K562 (cell line): Measurements from ENCODE around the gene C19orf67. TPM values are rescaled to one million over a fixed set of nuclear protein-coding genes. Genes with fewer than 3 reads are reported as not detected.

Source experiments
- ATAC-seq: fragments of 200-7000 bp; cut with Tn5 transposase; 3 replicates; pipeline ENCODE4 v1.9.1; 2020; ENCODE audit warnings: moderate library complexity
- BruUV-seq: library from RNA; stranded (reverse); fragments of 400-500 nt; replicated peaks from 2 replicates; lab custom pipeline; 2021; lab: Mats Ljungman, UMichigan
- CTCF ChIA-PET: fragments of 300-600 bp; formaldehyde crosslinking; extraction: SDS; loops from one replicate; lab custom pipeline; 2021; ENCODE audit warnings: low intra/inter-chr PET ratio; lab: Yijun Ruan, JAX
- POLR2A ChIA-PET: fragments of 300-600, 350-650 bp; sonication (Branson Sonifier 250); formaldehyde crosslinking; extraction: SDS; loops from one replicate; lab custom pipeline; 2021; ENCODE audit warnings: antibody characterized with exemption, inconsistent platforms; lab: Yijun Ruan, JAX
- DNase-seq, 4 experiments: peaks; one replicate each; pipeline versions ENCODE4 v3.0.0 to v3.0.0-alpha.2; 2011 to 2018; ENCODE audit warnings: low spot score in 3 of 4, mixed read lengths in 3 of 4; ENCODE audit errors: extremely low read depth in 1 of 4
- FAIRE-seq: peaks from 2 replicates; lab custom pipeline; 2011; peaks lifted over from hg19 to GRCh38; lab: Jason Lieb, UNC
- H2AFZ ChIP-seq: 2 replicates; pipeline ENCODE4 v1.6.0; 2011; ENCODE audit warnings: low read depth, low read length, control low read depth, inconsistent platforms
- H3K27ac ChIP-seq: fragments of 200-600 bp; 3 replicates; pipeline ENCODE4 v1.8.0; 2011; ENCODE audit warnings: low read depth, mild to moderate bottlenecking, control low read depth, inconsistent platforms, low read length, moderate library complexity, mixed read lengths; ENCODE audit errors: extremely low read depth
- H3K27me3 ChIP-seq, 2 experiments: fragments of 300-600 bp in 1 of 2; 2 replicates in 1 of 2; 3 replicates in 1 of 2; pipeline versions ENCODE4 v1.6.0 to v1.8.0; 2011; ENCODE audit warnings: inconsistent platforms in 2 of 2, low read length in 2 of 2, mild to moderate bottlenecking in 1 of 2, mixed read lengths in 1 of 2, moderate library complexity in 1 of 2; ENCODE audit not compliant: control insufficient read depth in 2 of 2, insufficient read depth in 2 of 2
- H3K36me3 ChIP-seq: fragments of 300-600 bp; 3 replicates; pipeline ENCODE4 v1.8.0; 2011; ENCODE audit warnings: mild to moderate bottlenecking, low read length, inconsistent platforms; ENCODE audit not compliant: control insufficient read depth, insufficient read depth
- H3K4me1 ChIP-seq, 2 experiments: fragments of 200-600 bp in 1 of 2; replicated peaks in 1 of 2; 2 replicates in 1 of 2; 3 replicates in 1 of 2; pipeline versions ENCODE4 v1.5.1 to v1.8.0; 2011; ENCODE audit warnings: inconsistent platforms in 2 of 2, low read length in 2 of 2, mild to moderate bottlenecking in 1 of 2, mixed read lengths in 1 of 2, moderate library complexity in 1 of 2; ENCODE audit not compliant: control insufficient read depth in 2 of 2, insufficient read depth in 2 of 2
- H3K4me2 ChIP-seq: 2 replicates; pipeline ENCODE4 v1.6.1; 2011; ENCODE audit warnings: low read length, control low read depth, inconsistent platforms, mixed read lengths; ENCODE audit not compliant: insufficient read depth
- H3K4me3 ChIP-seq: fragments of 200-600 bp; sonication (generic), shearing (Covaris generic); 2 replicates; pipeline ENCODE4 v1.5.1; 2016; ENCODE audit warnings: control low read depth, inconsistent platforms
- H3K79me2 ChIP-seq: fragments of 200-600 bp; 3 replicates; pipeline ENCODE4 v1.8.0; 2011; ENCODE audit warnings: low read length, inconsistent platforms; ENCODE audit not compliant: control insufficient read depth, insufficient read depth
- H3K9ac ChIP-seq, 2 experiments: 2 replicates each; pipeline versions ENCODE4 v1.6.0 to v1.6.1; 2011; ENCODE audit warnings: low read depth in 2 of 2, low read length in 2 of 2, control low read depth in 1 of 2, inconsistent platforms in 1 of 2, mild to moderate bottlenecking in 1 of 2, mixed read lengths in 1 of 2; ENCODE audit not compliant: insufficient read depth in 1 of 2
- H3K9me1 ChIP-seq: one replicate; pipeline ENCODE4 v1.6.0; 2011; ENCODE audit warnings: inconsistent platforms, mild to moderate bottlenecking, low read length, moderate library complexity; ENCODE audit not compliant: control insufficient read depth, insufficient read depth
- H3K9me3 ChIP-seq: replicated peaks from 2 replicates; pipeline ENCODE4 v1.5.1; 2011; ENCODE audit warnings: low read depth, low read length, inconsistent platforms; ENCODE audit not compliant: control insufficient read depth, insufficient read depth
- H4K20me1 ChIP-seq: replicated peaks from 2 replicates; pipeline ENCODE4 v1.6.1; 2011; ENCODE audit warnings: low read length, inconsistent platforms, mixed read lengths; ENCODE audit not compliant: control insufficient read depth, insufficient read depth
- CBX8 ChIP-seq: fragments of 200-600 bp; sonication (generic); IDR thresholded peaks from 2 replicates; pipeline ENCODE4 v1.6.1; 2012; ENCODE audit warnings: borderline replicate concordance, mixed run types, low read depth, mild to moderate bottlenecking, moderate library complexity, mixed read lengths, low read length, control low read depth, inconsistent platforms; ENCODE audit not compliant: poor library complexity, severe bottlenecking; ENCODE audit errors: extremely low read depth
- CCAR2 ChIP-seq: fragments of 200-400 bp; formaldehyde crosslinking; IDR thresholded peaks from 2 replicates; pipeline ENCODE4 v1.6.1; 2017; ENCODE audit warnings: mild to moderate bottlenecking, low read depth, low read length
- CTCF ChIP-seq, 3 experiments: IDR thresholded peaks in 2 of 3; conservative IDR thresholded peaks in 1 of 3; 2 replicates each; pipeline ENCODE4 v1.5.1; 2011 to 2012; ENCODE audit warnings: low read length in 3 of 3, mild to moderate bottlenecking in 3 of 3, control low read depth in 2 of 3, improper control_type of control experiment in 1 of 3, inconsistent platforms in 1 of 3, low read depth in 1 of 3, mixed read lengths in 1 of 3, moderate library complexity in 1 of 3; ENCODE audit not compliant: insufficient read depth in 2 of 3
- E2F3 ChIP-seq: fragments of 250-450 bp; sonication (Bioruptor Pico); IDR thresholded peaks from 2 replicates; pipeline ENCODE4 v1.4.0; 2020; ENCODE audit warnings: mild to moderate bottlenecking
- FOXA1 ChIP-seq: fragments of 450-650 bp; IDR thresholded peaks from 2 replicates; pipeline ENCODE4 v1.6.1; 2016; ENCODE audit warnings: mild to moderate bottlenecking, borderline replicate concordance
- FOXP4 ChIP-seq: sonication (generic); formaldehyde crosslinking; IDR thresholded peaks from 2 replicates; pipeline ENCODE4 v1.8.0; 2022; ENCODE audit warnings: mild to moderate bottlenecking, missing genetic modification reagents, borderline replicate concordance
- NFIC ChIP-seq: fragments of 450-650 bp; IDR thresholded peaks from 2 replicates; pipeline ENCODE4 v1.6.1; 2017; ENCODE audit warnings: mild to moderate bottlenecking, inconsistent platforms
- NFRKB ChIP-seq: fragments of 450-650 bp; IDR thresholded peaks from 2 replicates; pipeline ENCODE4 v1.6.1; 2016; ENCODE audit warnings: low read depth
- TFAP4 ChIP-seq: sonication (generic); formaldehyde crosslinking; IDR thresholded peaks from 2 replicates; pipeline ENCODE4 v1.8.0; 2022; ENCODE audit warnings: missing genetic modification reagents, mild to moderate bottlenecking, moderate library complexity, borderline replicate concordance
- THAP12 ChIP-seq: fragments of 250-450 bp; sonication (Bioruptor Pico); IDR thresholded peaks from 2 replicates; pipeline ENCODE4 v1.9.0; 2021; ENCODE audit warnings: mild to moderate bottlenecking, inconsistent platforms
- ZNF644 ChIP-seq: fragments of 200-800 bp; sonication (Bioruptor generic); IDR thresholded peaks from 2 replicates; pipeline ENCODE4 v1.6.1; 2016; ENCODE audit warnings: low read depth, missing genetic modification characterization, missing compliant biosample characterization
- WGBS: fragments of 100-300 bp; shearing (Covaris generic); methylation state at CpG from one replicate; pipeline ENCODE4 v1.1.6; 2016; ENCODE audit warnings: low coverage, mixed read lengths; ENCODE audit not compliant: insufficient coverage; ENCODE audit errors: missing lambda C conversion rate; 5-methylcytosine and 5-hydroxymethylcytosine counted together
- in situ Hi-C: fragments of 300-500 bp; cut with MboI; formaldehyde crosslinking; loops from 4 replicates; pipeline ENCODE4 v1.15.0; 2018; ENCODE audit warnings: inconsistent platforms, mixed read lengths
- intact Hi-C: fragments of 100-400 bp; cut with micrococcal nuclease; formaldehyde crosslinking; loops from 2 replicates; pipeline ENCODE4 v1.14.2; 2022
- polyA plus RNA-seq, 8 experiments: library from polyadenylated mRNA; depleted of rRNA in 4 of 8; stranded (reverse) in 5 of 8; unstranded in 3 of 8; fragments of >200 nt; fragmentation: Nextera tagmentation in 2 of 8; fragmentation: Illumina TruSeq in 1 of 8; extraction: Ambion mirVana in 2 of 8; extraction: Trizol in 1 of 8; gene quantifications; 2 replicates each; pipeline versions ENCODE4 v1.2.1 to v1.2.3, GENCODE V29; 2011 to 2014; ENCODE audit warnings: inconsistent platforms in 1 of 8, missing spikeins in 1 of 8
- total RNA-seq, 7 experiments: library from RNA; depleted of rRNA in 6 of 7; stranded (reverse); fragments of >200 nt in 6 of 7; fragmentation: Illumina TruSeq in 2 of 7; extraction: Trizol in 2 of 7; gene quantifications; 2 replicates each; pipeline versions ENCODE4 v1.2.1 to v1.2.3, GENCODE V29; 2011 to 2021; ENCODE audit warnings: low replicate concordance in 1 of 7

Gene C19orf67
- total and polyA plus RNA-seq, 9 of the 15 experiments (the other 6 are each of a cell fraction or from before 2014, with no cell fraction given): 0.29 to 1.8 (median 0.51) TPM; not detected in 3

GRCh38 chr19:14115756-14116155 lies 30.2 kb upstream of the C19orf67 start:
- H3K4me3 ChIP-seq: no peak overlapping the region
- ChIA-PET CTCF (interaction anchor here (1.0 to 2.8 kb wide), 2 partner anchors 43 to 236 kb away, joined by 3 to 12 read pairs; no protein-coding TSS in a partner anchor), POLR2A (interaction anchor here (0.6 to 2.0 kb wide), 2 partner anchors 21 to 33 kb away, joined by 5 to 8 read pairs; no protein-coding TSS in a partner anchor)
- TF ChIP-seq CTCF (IDR thresholded peaks at IDR 0.05 in 2 of 3, conservative IDR thresholded peaks at IDR 0.05 in 1 of 3; ENCODE audit: insufficient read depth in 2 of 3, low read depth in 1 of 3, low read length in 3 of 3) (no peak), E2F3 (CRISPR knock-in tag) (no peak), TFAP4 (no peak), ZNF644 (no peak), CCAR2 (no peak), NFIC (no peak), CBX8 (no peak), NFRKB (no peak), THAP12 (no peak), FOXP4 (no peak), FOXA1 (no peak)

More at GRCh38 chr19:14115756-14116155, 30.2 kb upstream of the C19orf67 start:
- peaks cover 13% of the 10 kb centered on the region; the same call in 2 of the 3 replicates for H3K36me3 ChIP-seq
- in situ Hi-C loops: no loop called here
- H3K9me1 ChIP-seq: peaks cover 4% of the 10 kb centered on the region
- WGBS: 47% methylated on average over 5 of the region's 5 CpGs
- FAIRE-seq: no peak
- BruUV-seq: no TSS peak
- H4K20me1 ChIP-seq: no peaks in the 10 kb centered on the region
- peaks cover 24% of the 10 kb centered on the region for H3K79me2 ChIP-seq
- no peaks in the 10 kb centered on the region for H3K27me3 ChIP-seq
- peaks cover 47 to 68% of the 10 kb centered on the region in 2 experiments; a peak in 4 of 5 replicates for H3K4me1 ChIP-seq
- peak overlapping the region; percentile 52 to 92; a peak in 2 of 4 replicates for H3K9ac ChIP-seq
- intact Hi-C loops: no loop called here
- no peaks in the 10 kb centered on the region for H3K9me3 ChIP-seq
- H2AFZ ChIP-seq: no peak overlapping the region
- H3K27ac ChIP-seq: no peak overlapping the region
- H3K4me2 ChIP-seq: 0 out of 2 replicates have a peak overlapping the region, but pooled peaks have one; percentile 95
- ATAC-seq: no peak
- no peak for DNase-seq
